GM21360 (cell line): ENCODE measurements around the gene AMOTL1.

ENCODE experiments used
- ATAC-seq: cut with Tn5 transposase; IDR thresholded peaks from one replicate; pipeline ENCODE4 v1.9.1; 2021; ENCODE audit warnings: mild to moderate bottlenecking, moderate library complexity; ENCODE audit not compliant: unreplicated experiment

The AMOTL1 gene

GRCh38 chr11:94767701-94768601, at the start of gene AMOTL1:
AMOTL1 (plus strand) TSS chr11:94768356; CDS start chr11:94768512, 156 bp downstream.
- ATAC-seq, result peak; percentile 57

GRCh38 chr11:94719876-94720275, 48.3 kb upstream of the AMOTL1 start:
- no peak for ATAC-seq

- ATAC-seq, result no peak
Observed at GRCh38 chr11:94721565-94722292, 46.4 kb upstream of the AMOTL1 start.

- ATAC-seq, result no peak
Observed at GRCh38 chr11:94722735-94723134, 45.4 kb upstream of the AMOTL1 start.

- ATAC-seq, result no peak
Observed at GRCh38 chr11:94725097-94725496, 43.1 kb upstream of the AMOTL1 start.

- no peak for ATAC-seq
Observed at GRCh38 chr11:94727819-94728218, 40.3 kb upstream of the AMOTL1 start.

GRCh38 chr11:94728541-94728940, 39.6 kb upstream of the AMOTL1 start:
- ATAC-seq, result no peak

GRCh38 chr11:94728966-94729751, 39.0 kb upstream of the AMOTL1 start:
- no peak for ATAC-seq

GRCh38 chr11:94730153-94730552, 38.0 kb upstream of the AMOTL1 start:
- no peak for ATAC-seq

- no peak for ATAC-seq
Observed at GRCh38 chr11:94731880-94732601, 36.1 kb upstream of the AMOTL1 start.

- no peak for ATAC-seq
Observed at GRCh38 chr11:94732617-94733281, 35.4 kb upstream of the AMOTL1 start.

- ATAC-seq, result no peak
Observed at GRCh38 chr11:94734563-94735275, 33.4 kb upstream of the AMOTL1 start.

GRCh38 chr11:94735907-94736306, 32.2 kb upstream of the AMOTL1 start:
- no peak for ATAC-seq

GRCh38 chr11:94737171-94737611, 31.0 kb upstream of the AMOTL1 start:
- no peak for ATAC-seq

- no peak for ATAC-seq
Observed at GRCh38 chr11:94738746-94739145, 29.4 kb upstream of the AMOTL1 start.

- ATAC-seq, result no peak
Observed at GRCh38 chr11:94739331-94739730, 28.8 kb upstream of the AMOTL1 start.

GRCh38 chr11:94740083-94741021, 27.8 kb upstream of the AMOTL1 start:
- no peak for ATAC-seq

- ATAC-seq, result peak; percentile 57
Observed at GRCh38 chr11:94741022-94741679, 27.0 kb upstream of the AMOTL1 start.
